22Rv1 (cell line): ENCODE data around the gene LCOR.
A peak's percentile ranks its signal among the peaks of the same experiment; 100 is the strongest.

ENCODE experiments used
- H3K27ac ChIP-seq: fragments of 450-650 bp; 2 replicates; pipeline ENCODE4 v1.5.1; 2017
- CTCF ChIP-seq: fragments of 450-650 bp; IDR thresholded peaks from 2 replicates; pipeline ENCODE4 v1.5.1; 2017; ENCODE audit warnings: mild to moderate bottlenecking
- ZFX ChIP-seq: fragments of 450-650 bp; IDR thresholded peaks from 2 replicates; pipeline ENCODE4 v1.6.1; 2017; ENCODE audit warnings: antibody characterized with exemption, borderline replicate concordance

Gene LCOR

GRCh38 chr10:96904648-96905047, 72.5 kb downstream of the LCOR start:
- peak overlapping the region; percentile 58 for H3K27ac ChIP-seq
- TF ChIP-seq CTCF = no peak
- TF ChIP-seq ZFX = no peak

- H3K27ac ChIP-seq = no peak overlapping the region
These were observed 74.8 kb downstream of the LCOR start for GRCh38 chr10:96906864-96907263.

GRCh38 chr10:96910488-96911395, 78.6 kb downstream of the LCOR start:
- H3K27ac ChIP-seq = no peak overlapping the region
- peak; percentile 90 for TF ChIP-seq CTCF
- TF ChIP-seq ZFX = no peak

More at GRCh38 chr10:96906864-96907263, 74.8 kb downstream of the LCOR start:
- TF ChIP-seq ZFX (no peak), CTCF (no peak)

GRCh38 chr10:96912405-96912804, 80.3 kb downstream of the LCOR start:
- TF ChIP-seq ZFX (no peak), CTCF (no peak)
- H3K27ac ChIP-seq = no peak overlapping the region

GRCh38 chr10:96913906-96914305, 81.8 kb downstream of the LCOR start:
- TF ChIP-seq CTCF (no peak), ZFX (no peak)
- H3K27ac ChIP-seq = no peak overlapping the region

- no peak for TF ChIP-seq ZFX
- H3K27ac ChIP-seq = no peak overlapping the region
These were observed 85.5 kb downstream of the LCOR start for GRCh38 chr10:96917628-96918027.

- TF ChIP-seq ZFX = no peak
- no peak for TF ChIP-seq CTCF
- H3K27ac ChIP-seq = no peak overlapping the region
These were observed 86.3 kb downstream of the LCOR start for GRCh38 chr10:96918214-96919002.
